RKO (cell line): ENCODE data around the gene FPR2.
"Not testable (repeated sequence)": the region's sequence is repeated elsewhere in the genome, so short reads cannot be mapped to it uniquely, and the experiment has no call there.

ENCODE experiments used
- DNase-seq: peaks from one replicate; pipeline ENCODE4 v3.0.0-alpha.2; 2016; ENCODE audit warnings: low spot score

Gene FPR2

GRCh38 chr19:51784109-51784785 lies 23.3 kb downstream of the FPR2 start:
- no peak for DNase-seq

- peak; percentile 87 for DNase-seq
These were observed 24.1 kb downstream of the FPR2 start for GRCh38 chr19:51784922-51785690.

GRCh38 chr19:51786646-51787494 lies 25.9 kb downstream of the FPR2 start:
- no peak for DNase-seq

GRCh38 chr19:51788029-51788428 lies 27.0 kb downstream of the FPR2 start:
- no peak for DNase-seq

GRCh38 chr19:51789061-51789795 lies 28.2 kb downstream of the FPR2 start:
- DNase-seq: peak; percentile 18

- no peak for DNase-seq
These were observed 32.0 kb downstream of the FPR2 start for GRCh38 chr19:51792932-51793331.

GRCh38 chr19:51793994-51794393 lies 33.0 kb downstream of the FPR2 start:
- no peak for DNase-seq

- no peak for DNase-seq
These were observed 34.0 kb downstream of the FPR2 start, which contains the start of gene FPR3 for GRCh38 chr19:51794885-51795490. Gene FPR3, plus strand, starts transcription at chr19:51795157. Its CDS starts 28,592 bp downstream, at chr19:51823749.

GRCh38 chr19:51796195-51796679 lies 35.3 kb downstream of the FPR2 start:
- no peak for DNase-seq

GRCh38 chr19:51797480-51797879 lies 36.5 kb downstream of the FPR2 start:
- no peak for DNase-seq

GRCh38 chr19:51798062-51798461 lies 37.1 kb downstream of the FPR2 start:
- DNase-seq: no peak

- DNase-seq: peak; percentile 90
These were observed 38.2 kb downstream of the FPR2 start for GRCh38 chr19:51799034-51799773.

- no peak for DNase-seq
These were observed 38.9 kb downstream of the FPR2 start for GRCh38 chr19:51799774-51800472.

- no peak for DNase-seq
These were observed 39.7 kb downstream of the FPR2 start for GRCh38 chr19:51800473-51801244.

- no peak for DNase-seq
These were observed 41.8 kb downstream of the FPR2 start for GRCh38 chr19:51802775-51803174.

- no peak for DNase-seq
These were observed 42.5 kb downstream of the FPR2 start for GRCh38 chr19:51803519-51803918.

- DNase-seq: no peak
These were observed 43.0 kb downstream of the FPR2 start for GRCh38 chr19:51803967-51804366.

- DNase-seq: not testable (repeated sequence)
These were observed 43.8 kb downstream of the FPR2 start for GRCh38 chr19:51804789-51805188.

GRCh38 chr19:51805396-51805795 lies 44.4 kb downstream of the FPR2 start:
- DNase-seq: not testable (repeated sequence)
